GM19324 (cell line): Measurements from ENCODE around the gene FLT1.

Source experiments
- ATAC-seq: cut with Tn5 transposase; IDR thresholded peaks from one replicate; pipeline ENCODE4 v1.9.1; 2021; ENCODE audit warnings: mild to moderate bottlenecking, moderate library complexity; ENCODE audit not compliant: unreplicated experiment, low FRiP score

Gene FLT1

GRCh38 chr13:28327373-28328270 lies 167.3 kb downstream of the FLT1 start:
- no peak for ATAC-seq

GRCh38 chr13:28326056-28326455 lies 168.9 kb downstream of the FLT1 start:
- no peak for ATAC-seq

GRCh38 chr13:28325022-28325421 lies 169.9 kb downstream of the FLT1 start:
- ATAC-seq, result no peak

- peak; percentile 51 for ATAC-seq
Measured at GRCh38 chr13:28324181-28324789, 170.6 kb downstream of the FLT1 start.

- no peak for ATAC-seq
Measured at GRCh38 chr13:28322256-28322905, 172.5 kb downstream of the FLT1 start.

- no peak for ATAC-seq
Measured at GRCh38 chr13:28321756-28322155, 173.2 kb downstream of the FLT1 start.

GRCh38 chr13:28320884-28321574 lies 173.9 kb downstream of the FLT1 start:
- no peak for ATAC-seq

GRCh38 chr13:28320209-28320608 lies 174.7 kb downstream of the FLT1 start:
- no peak for ATAC-seq

GRCh38 chr13:28319528-28319927 lies 175.4 kb downstream of the FLT1 start:
- ATAC-seq, result no peak

- no peak for ATAC-seq
Measured at GRCh38 chr13:28318496-28318895, 176.4 kb downstream of the FLT1 start.

GRCh38 chr13:28316836-28317235 lies 178.1 kb downstream of the FLT1 start:
- no peak for ATAC-seq

GRCh38 chr13:28316129-28316528 lies 178.8 kb downstream of the FLT1 start:
- ATAC-seq, result no peak

GRCh38 chr13:28314879-28315278 lies 180.0 kb downstream of the FLT1 start:
- ATAC-seq, result no peak

GRCh38 chr13:28313579-28313978 lies 181.3 kb downstream of the FLT1 start:
- no peak for ATAC-seq

- no peak for ATAC-seq
Measured at GRCh38 chr13:28306325-28306724, 188.6 kb downstream of the FLT1 start.

- ATAC-seq, result no peak
Measured at GRCh38 chr13:28301839-28302238, 193.1 kb downstream of the FLT1 start.

GRCh38 chr13:28299916-28300315 lies 195.0 kb downstream of the FLT1 start:
- ATAC-seq, result no peak

- no peak for ATAC-seq
Measured at GRCh38 chr13:28297341-28297740, 197.6 kb downstream of the FLT1 start.

- no peak for ATAC-seq
Measured at GRCh38 chr13:28286263-28286662, 208.7 kb downstream of the FLT1 start.

GRCh38 chr13:28283600-28283999 lies 211.3 kb downstream of the FLT1 start:
- ATAC-seq, result no peak

- ATAC-seq, result no peak
Measured at GRCh38 chr13:28282451-28282850, 212.5 kb downstream of the FLT1 start.
